K562 treated with DMSO at 1 percent for 24 hours (cell line): ENCODE results near the gene WDR55. TPM values are rescaled to one million over a fixed set of nuclear protein-coding genes. Genes with fewer than 3 reads are reported as not detected.

ENCODE experiments used
- total RNA-seq: library from RNA; unstranded; fragments of 300-600 nt; gene quantifications from 2 replicates; pipeline ENCODE4 v1.2.3, GENCODE V29; 2022; ENCODE audit warnings: low read depth; ENCODE audit not compliant: insufficient read depth

WDR55 gene, protein sequence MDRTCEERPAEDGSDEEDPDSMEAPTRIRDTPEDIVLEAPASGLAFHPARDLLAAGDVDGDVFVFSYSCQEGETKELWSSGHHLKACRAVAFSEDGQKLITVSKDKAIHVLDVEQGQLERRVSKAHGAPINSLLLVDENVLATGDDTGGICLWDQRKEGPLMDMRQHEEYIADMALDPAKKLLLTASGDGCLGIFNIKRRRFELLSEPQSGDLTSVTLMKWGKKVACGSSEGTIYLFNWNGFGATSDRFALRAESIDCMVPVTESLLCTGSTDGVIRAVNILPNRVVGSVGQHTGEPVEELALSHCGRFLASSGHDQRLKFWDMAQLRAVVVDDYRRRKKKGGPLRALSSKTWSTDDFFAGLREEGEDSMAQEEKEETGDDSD
- 42.8 and 44.6 TPM in 2 replicates for total RNA-seq

DNA sequence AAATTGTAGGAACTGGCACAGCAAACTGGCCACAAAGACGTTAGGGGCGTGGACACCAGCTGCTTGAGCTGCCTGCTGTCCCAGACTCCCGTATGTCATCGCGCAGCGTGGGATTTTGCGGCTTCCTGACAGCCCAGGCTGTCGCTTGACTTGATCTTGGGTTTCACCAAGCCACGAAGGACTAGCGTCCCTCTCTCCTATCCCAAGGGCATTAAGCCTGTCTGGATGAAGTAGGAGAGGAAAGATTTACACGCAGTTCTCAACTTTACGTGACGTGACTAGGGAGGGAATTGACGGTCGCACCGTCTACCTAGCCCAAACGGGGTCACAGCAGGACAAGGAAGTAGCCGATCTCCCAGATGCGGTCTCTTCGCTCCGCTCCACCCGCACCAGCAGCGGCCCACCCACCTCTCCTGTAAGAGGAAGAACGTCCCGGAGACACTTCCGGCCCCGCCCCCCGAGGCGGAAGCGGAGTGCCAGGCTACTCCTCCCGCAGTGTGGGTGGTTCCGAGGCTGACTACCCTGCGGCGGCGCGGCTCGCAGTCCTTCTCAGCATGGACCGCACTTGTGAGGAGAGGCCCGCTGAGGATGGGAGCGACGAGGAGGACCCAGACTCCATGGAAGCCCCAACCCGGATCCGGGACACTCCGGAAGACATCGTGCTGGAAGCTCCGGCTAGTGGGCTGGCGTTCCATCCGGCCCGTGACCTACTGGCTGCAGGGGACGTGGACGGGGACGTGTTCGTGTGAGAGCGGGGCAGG, at the start of gene WDR55:
Gene WDR55 (plus strand): TSS at position 546 of the 761 bp plus-strand sequence. CDS start 9 bp downstream, at position 555.

GRCh38 chr5:140633021-140633471, 31.7 kb upstream of the WDR55 start, which contains the start of gene CD14:
CD14 (minus strand) TSS chr5:140633175; CDS start chr5:140633071, 104 bp downstream.

GRCh38 chr5:140639148-140639981, 25.3 kb upstream of the WDR55 start, which contains the start of gene TMCO6:
TMCO6 (plus strand) TSS chr5:140639451; CDS start chr5:140639528, 77 bp downstream.

GRCh38 chr5:140673187-140673976, 8.7 kb downstream of the WDR55 start, which contains the start of gene DND1:
DND1 (minus strand) TSS chr5:140673576; CDS start chr5:140673542, 34 bp downstream.

DNA sequence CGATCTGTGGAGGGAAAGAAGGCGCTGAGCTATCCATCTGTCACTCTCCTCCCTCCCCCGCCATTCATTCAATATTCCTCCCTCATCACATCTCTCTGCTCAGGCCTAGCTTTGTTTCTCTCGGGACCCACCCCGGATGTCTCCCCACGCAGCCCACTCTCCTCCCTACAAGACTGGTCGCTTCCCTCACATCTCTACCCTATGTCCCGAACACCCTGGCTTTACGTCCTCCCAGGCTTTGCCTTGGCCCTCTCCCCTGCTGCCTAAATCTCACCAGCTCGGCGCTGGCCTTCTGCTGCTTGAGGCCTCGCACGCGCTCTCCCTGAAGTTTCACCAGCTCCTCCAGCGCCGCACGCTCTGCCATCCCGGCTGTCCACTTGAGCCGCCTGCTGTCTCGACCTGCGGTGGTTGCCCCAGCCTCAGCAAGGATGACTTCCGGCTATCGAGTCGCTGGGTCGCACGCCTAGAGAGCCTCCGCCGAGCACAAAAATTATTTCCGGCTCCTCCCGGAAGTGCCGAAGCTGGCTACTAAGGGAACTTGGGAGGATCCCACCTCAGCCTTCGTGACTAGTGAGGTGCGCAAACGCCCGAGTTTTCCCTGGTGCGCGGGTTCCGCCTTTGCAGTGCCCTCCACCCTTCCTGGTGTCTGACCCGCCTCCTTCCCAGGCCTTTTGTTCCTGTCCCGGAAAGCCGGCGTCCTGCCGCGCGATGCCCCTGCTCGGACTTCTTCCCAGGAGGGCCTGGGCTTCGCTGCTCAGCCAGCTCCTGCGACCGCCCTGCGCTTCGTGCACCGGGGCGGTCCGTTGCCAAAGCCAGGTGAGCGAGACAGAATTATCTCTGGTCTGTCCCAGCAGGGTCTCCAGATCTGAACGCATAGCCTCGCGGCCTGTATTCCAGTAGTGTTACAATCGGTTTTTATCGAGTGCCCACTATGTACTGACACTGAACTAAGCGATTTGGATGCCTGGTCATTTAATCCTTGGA, 26.5 kb downstream of the WDR55 start, which contains the start of the genes HARS1 and HARS2:
Gene HARS1 (minus strand): TSS at position 430 of the 984 bp plus-strand sequence. CDS start 66 bp downstream, at position 364.
Gene HARS2 (plus strand): TSS at position 515 of the 984 bp plus-strand sequence. CDS start 194 bp downstream, at position 709.

GRCh38 chr5:140700177-140701144, 35.8 kb downstream of the WDR55 start, which contains the start of gene ZMAT2:
ZMAT2 (plus strand) TSS chr5:140700447; CDS start chr5:140700461, 14 bp downstream.

Other genes starting within 250 kb of the WDR55 start
- 8.6 and 10.4 TPM in 2 replicates for gene EIF4EBP3, start 117.2 kb upstream of the WDR55 start, total RNA-seq
- gene SRA1, start 107.4 kb upstream of the WDR55 start, total RNA-seq = 33.9 and 34.7 TPM in 2 replicates
- gene APBB3, start 100.3 kb upstream of the WDR55 start, total RNA-seq = 15.1 and 17.3 TPM in 2 replicates
- gene SLC35A4, start 100.1 kb upstream of the WDR55 start, total RNA-seq = 166 and 171 TPM in 2 replicates
- gene CD14, start 31.7 kb upstream of the WDR55 start, total RNA-seq = 1.1 and 1.6 TPM in 2 replicates
- 15.2 and 22.3 TPM in 2 replicates for gene TMCO6, start 25.5 kb upstream of the WDR55 start, total RNA-seq
- gene NDUFA2, start 17.3 kb upstream of the WDR55 start, total RNA-seq = 215 and 263 TPM in 2 replicates
- 149 and 175 TPM in 2 replicates for gene IK, start 17.1 kb upstream of the WDR55 start, total RNA-seq
- 2.2 and 4.9 TPM in 2 replicates for gene DND1, start 8.7 kb downstream of the WDR55 start, total RNA-seq
- 63.3 and 68.0 TPM in 2 replicates for gene HARS1, start 26.5 kb downstream of the WDR55 start, total RNA-seq
- 19.8 and 20.5 TPM in 2 replicates for gene HARS2, start 26.6 kb downstream of the WDR55 start, total RNA-seq
- gene ZMAT2, start 35.5 kb downstream of the WDR55 start, total RNA-seq = 44.2 and 45.1 TPM in 2 replicates
- gene PCDHA1, start 121.2 kb downstream of the WDR55 start, total RNA-seq = not detected in 2 replicates
- not detected in 2 replicates for gene PCDHA2, start 129.9 kb downstream of the WDR55 start, total RNA-seq
- gene PCDHA3, start 136.2 kb downstream of the WDR55 start, total RNA-seq = not detected in 2 replicates
- gene PCDHA4, start 142.2 kb downstream of the WDR55 start, total RNA-seq = not detected in 2 replicates
- gene PCDHA5, start 156.7 kb downstream of the WDR55 start, total RNA-seq = 0.13 TPM in 1 of 2 replicates, not detected in the other
- gene PCDHA6, start 163.1 kb downstream of the WDR55 start, total RNA-seq = not detected in 2 replicates
- not detected in 2 replicates for gene PCDHA7, start 169.4 kb downstream of the WDR55 start, total RNA-seq
- gene PCDHA8, start 176.3 kb downstream of the WDR55 start, total RNA-seq = not detected in 2 replicates
- not detected in 2 replicates for gene PCDHA9, start 183.5 kb downstream of the WDR55 start, total RNA-seq
- not detected in 2 replicates for gene PCDHA10, start 191.0 kb downstream of the WDR55 start, total RNA-seq
- not detected in 2 replicates for gene PCDHA11, start 204.1 kb downstream of the WDR55 start, total RNA-seq
- not detected in 2 replicates for gene PCDHA12, start 210.4 kb downstream of the WDR55 start, total RNA-seq
- gene PCDHA13, start 217.2 kb downstream of the WDR55 start, total RNA-seq = not detected in 2 replicates